SU-DHL-6 (cell line): ENCODE measurements around the gene DMBX1.
A peak's percentile ranks its signal among the peaks of the same experiment; 100 is the strongest.

Source experiments
- H2AFZ ChIP-seq: fragments of 200-600 bp; sonication (generic); 2 replicates; pipeline ENCODE4 v1.6.1; 2014; ENCODE audit warnings: low read depth, mild to moderate bottlenecking, moderate library complexity, mixed read lengths, antibody characterized with exemption, low read length; ENCODE audit not compliant: severe bottlenecking
- H3F3A ChIP-seq: fragments of 200-600 bp; shearing (Covaris generic); 2 replicates; pipeline ENCODE4 v1.6.0; 2016; ENCODE audit warnings: antibody characterized with exemption, mild to moderate bottlenecking; ENCODE audit not compliant: insufficient read depth
- H3K27ac ChIP-seq: fragments of 200-600 bp; sonication (generic); 2 replicates; pipeline ENCODE4 v1.5.1; 2016; ENCODE audit warnings: low read depth, mild to moderate bottlenecking, low read length, moderate library complexity, mixed read lengths
- H3K27me3 ChIP-seq: fragments of 200-600 bp; sonication (generic), shearing (Covaris generic); 2 replicates; pipeline ENCODE4 v1.6.0; 2014; ENCODE audit warnings: mild to moderate bottlenecking, low read length
- H3K36me3 ChIP-seq: fragments of 200-600 bp; sonication (generic); 2 replicates; pipeline ENCODE4 v1.6.1; 2014; ENCODE audit warnings: mild to moderate bottlenecking, low read length, mixed read lengths
- H3K4me2 ChIP-seq: fragments of 300-600, 200-600 bp; shearing (Covaris generic), sonication (generic); 2 replicates; pipeline ENCODE4 v1.6.0; 2014; ENCODE audit warnings: low read length, low read depth, mild to moderate bottlenecking; ENCODE audit not compliant: poor library complexity, severe bottlenecking
- H3K4me3 ChIP-seq: fragments of 200-600 bp; sonication (generic); 2 replicates; pipeline ENCODE4 v1.5.1; 2014; ENCODE audit warnings: antibody characterized with exemption, low read length, mild to moderate bottlenecking, mixed read lengths; ENCODE audit not compliant: insufficient read depth, poor library complexity, severe bottlenecking
- H3K79me2 ChIP-seq: fragments of 200-600 bp; sonication (generic); 2 replicates; pipeline ENCODE4 v1.6.1; 2014; ENCODE audit warnings: mild to moderate bottlenecking, low read length, moderate library complexity; ENCODE audit not compliant: insufficient read depth
- H3K9ac ChIP-seq: fragments of 200-600 bp; sonication (generic); 2 replicates; pipeline ENCODE4 v1.7.0; 2014; ENCODE audit warnings: mild to moderate bottlenecking, low read length
- H3K9me2 ChIP-seq: fragments of 200-600 bp; sonication (generic); replicated peaks from 2 replicates; pipeline ENCODE4 v1.6.1; 2014; ENCODE audit warnings: low read length; ENCODE audit not compliant: insufficient read depth
- H3K9me3 ChIP-seq: fragments of 200-600 bp; sonication (generic); 2 replicates; pipeline ENCODE4 v1.6.1; 2014; ENCODE audit warnings: low read length, mixed read lengths; ENCODE audit not compliant: insufficient read depth
- H4K20me1 ChIP-seq: fragments of 200-600 bp; sonication (generic); 2 replicates; pipeline ENCODE4 v1.6.1; 2014; ENCODE audit warnings: low read depth, mild to moderate bottlenecking, antibody characterized with exemption, low read length, moderate library complexity, mixed read lengths
- CTCF ChIP-seq: fragments of 200-600 bp; sonication (generic); IDR thresholded peaks from one replicate; pipeline ENCODE4 v1.5.1; 2017; ENCODE audit warnings: antibody characterized with exemption, mild to moderate bottlenecking, low read length, moderate library complexity; ENCODE audit not compliant: insufficient read depth, poor library complexity, severe bottlenecking
- EZH2phosphoT487 ChIP-seq: fragments of 200-600 bp; sonication (generic), shearing (Covaris generic); conservative IDR thresholded peaks from 2 replicates; pipeline ENCODE4 v1.6.1; 2018; ENCODE audit warnings: mild to moderate bottlenecking, antibody characterized with exemption, low read length, moderate library complexity, mixed read lengths

Gene DMBX1

GRCh38 chr1:46526691-46527291, 37.2 kb downstream of the DMBX1 start:
- no peaks in the 10 kb centered on the region for H4K20me1 ChIP-seq

GRCh38 chr1:46527474-46528296, 38.0 kb downstream of the DMBX1 start:
- no peaks in the 10 kb centered on the region for H3K79me2 ChIP-seq
- H3F3A ChIP-seq = no peaks in the 10 kb centered on the region
- no peak overlapping the region for H3K9ac ChIP-seq
- H2AFZ ChIP-seq = no peak overlapping the region
- no peak overlapping the region for H3K4me3 ChIP-seq
- no peaks in the 10 kb centered on the region for H3K36me3 ChIP-seq
- H3K9me3 ChIP-seq = no peaks in the 10 kb centered on the region
- no peaks in the 10 kb centered on the region for H3K9me2 ChIP-seq
- H3K4me2 ChIP-seq = no peak overlapping the region
- TF ChIP-seq EZH2phosphoT487 = no peak
- TF ChIP-seq CTCF = peak; percentile 87
- H3K27ac ChIP-seq = no peak overlapping the region
- H4K20me1 ChIP-seq = no peaks in the 10 kb centered on the region
- H3K27me3 ChIP-seq = no peaks in the 10 kb centered on the region

More at GRCh38 chr1:46526691-46527291, 37.2 kb downstream of the DMBX1 start:
- Histone ChIP-seq H3K9ac (no peak overlapping the region), H2AFZ (no peak overlapping the region), H3K27me3 (no peaks in the 10 kb centered on the region), H3K27ac (no peak overlapping the region), H3K4me3 (no peak overlapping the region), H3F3A (no peaks in the 10 kb centered on the region), H3K4me2 (no peak overlapping the region), H3K9me3 (no peaks in the 10 kb centered on the region), H3K79me2 (no peaks in the 10 kb centered on the region), H3K9me2 (no peaks in the 10 kb centered on the region), H3K36me3 (no peaks in the 10 kb centered on the region)
- TF ChIP-seq CTCF (no peak), EZH2phosphoT487 (no peak)

DNA sequence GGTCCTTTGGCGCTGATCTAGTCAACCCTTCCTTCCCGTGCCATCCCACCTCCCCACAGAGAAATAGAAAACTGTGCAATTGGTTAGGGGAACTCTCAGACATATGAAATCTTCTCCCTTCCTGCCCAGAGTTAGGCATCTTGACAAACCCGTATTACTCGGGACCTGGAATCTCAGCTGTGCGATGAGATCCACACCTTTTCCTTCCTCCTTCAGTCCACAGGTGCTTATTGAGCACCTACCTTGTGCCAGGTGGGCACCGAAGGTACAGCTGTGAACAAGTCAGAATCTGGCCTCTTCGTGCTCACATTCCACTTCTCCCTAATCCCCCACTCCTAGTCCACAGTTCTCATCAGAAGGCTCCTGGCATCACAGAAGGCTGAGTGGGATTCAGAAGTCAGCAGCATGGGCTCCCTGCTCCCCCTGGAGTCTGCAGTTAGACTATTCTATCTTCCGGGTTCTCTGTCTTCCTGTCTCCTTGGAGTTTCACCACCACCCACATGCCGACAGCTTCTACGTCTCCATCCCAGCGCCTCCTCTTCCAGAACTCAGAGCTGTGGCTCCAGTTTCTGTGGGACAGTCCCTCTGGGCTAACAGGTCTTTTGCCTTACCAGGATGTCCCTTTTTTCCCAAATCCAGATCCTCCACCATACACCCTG, 38.8 kb downstream of the DMBX1 start:
- TF ChIP-seq CTCF (no peak), EZH2phosphoT487 (no peak)
- no peak overlapping the region for H3K4me2 ChIP-seq
- no peak overlapping the region for H3K9ac ChIP-seq
- H2AFZ ChIP-seq = no peak overlapping the region
- H4K20me1 ChIP-seq = no peaks in the 10 kb centered on the region
- H3K36me3 ChIP-seq = no peaks in the 10 kb centered on the region
- no peaks in the 10 kb centered on the region for H3F3A ChIP-seq
- H3K9me3 ChIP-seq = no peaks in the 10 kb centered on the region
- no peak overlapping the region for H3K27ac ChIP-seq
- H3K27me3 ChIP-seq = no peaks in the 10 kb centered on the region
- no peaks in the 10 kb centered on the region for H3K9me2 ChIP-seq
- H3K79me2 ChIP-seq = no peaks in the 10 kb centered on the region
- no peak overlapping the region for H3K4me3 ChIP-seq
